SK-N-SH treated with all-trans-retinoic acid at 6 μM for 48 hours (cell line): Measurements from ENCODE around the gene DOCK1.

ENCODE experiments used
- ARNTL ChIP-seq: fragments of 450-650 bp; formaldehyde crosslinking; IDR thresholded peaks from 2 replicates; pipeline ENCODE4 v1.5.0; 2020; ENCODE audit warnings: low read depth, mild to moderate bottlenecking, moderate library complexity, borderline replicate concordance
- CSDC2 ChIP-seq: fragments of 250-450 bp; sonication (Bioruptor Pico); IDR thresholded peaks from 2 replicates; pipeline ENCODE4 v1.5.0; 2020; ENCODE audit warnings: mild to moderate bottlenecking, moderate library complexity
- ISL1 ChIP-seq: fragments of 250-450 bp; sonication (Bioruptor Pico); IDR thresholded peaks from 2 replicates; pipeline ENCODE4 v2.1.2; 2022; ENCODE audit warnings: mild to moderate bottlenecking, moderate library complexity
- ZFP3 ChIP-seq: fragments of 250-450 bp; sonication (Bioruptor Pico); IDR thresholded peaks from 2 replicates; pipeline ENCODE4 v1.5.0; 2020; ENCODE audit warnings: mild to moderate bottlenecking, moderate library complexity
- ZFP30 ChIP-seq: fragments of 450-650 bp; formaldehyde crosslinking; IDR thresholded peaks from 2 replicates; pipeline ENCODE4 v1.5.0; 2022; ENCODE audit warnings: mild to moderate bottlenecking, moderate library complexity
- TF ChIP-seq, protein P1 (sequence below): fragments of 250-450 bp; sonication (Bioruptor Pico); IDR thresholded peaks from 2 replicates; pipeline ENCODE4 v1.8.0; 2020; ENCODE audit warnings: mild to moderate bottlenecking, moderate library complexity, borderline replicate concordance

DNA sequence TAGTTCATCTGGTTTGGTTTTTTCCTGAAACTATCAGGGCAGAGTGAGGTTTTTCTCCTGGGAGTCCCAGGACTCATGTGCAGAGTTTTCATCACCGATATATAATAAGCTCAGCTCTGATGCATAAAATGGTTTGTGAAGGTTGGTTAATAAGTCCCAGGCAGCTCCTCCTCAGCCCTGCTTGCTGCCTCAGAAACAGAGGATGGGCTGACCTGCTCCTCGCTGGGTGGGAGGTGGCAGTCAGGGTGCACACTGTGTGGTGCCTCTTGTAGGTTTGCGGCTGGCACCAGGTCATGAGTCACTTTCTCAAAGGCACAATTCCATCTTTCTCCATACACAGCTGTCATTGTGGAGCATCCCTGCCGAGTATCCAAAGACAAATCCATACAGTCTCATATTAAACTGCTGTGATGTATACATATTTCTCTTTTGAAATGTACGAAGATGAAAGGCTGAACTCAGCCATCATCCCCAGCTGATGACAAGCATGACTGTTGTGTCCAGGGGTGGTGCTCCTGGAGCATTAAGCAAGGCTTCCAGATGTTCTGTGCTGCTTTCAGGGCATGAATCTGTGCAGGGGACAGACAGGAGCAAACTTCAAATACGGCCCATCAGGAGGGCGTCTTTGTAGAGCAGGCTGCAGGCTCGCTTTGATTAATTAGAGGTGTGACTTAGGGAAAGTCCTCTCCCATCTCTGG lies 518.1 kb downstream of the DOCK1 start:
- TF ChIP-seq, protein P1, sequence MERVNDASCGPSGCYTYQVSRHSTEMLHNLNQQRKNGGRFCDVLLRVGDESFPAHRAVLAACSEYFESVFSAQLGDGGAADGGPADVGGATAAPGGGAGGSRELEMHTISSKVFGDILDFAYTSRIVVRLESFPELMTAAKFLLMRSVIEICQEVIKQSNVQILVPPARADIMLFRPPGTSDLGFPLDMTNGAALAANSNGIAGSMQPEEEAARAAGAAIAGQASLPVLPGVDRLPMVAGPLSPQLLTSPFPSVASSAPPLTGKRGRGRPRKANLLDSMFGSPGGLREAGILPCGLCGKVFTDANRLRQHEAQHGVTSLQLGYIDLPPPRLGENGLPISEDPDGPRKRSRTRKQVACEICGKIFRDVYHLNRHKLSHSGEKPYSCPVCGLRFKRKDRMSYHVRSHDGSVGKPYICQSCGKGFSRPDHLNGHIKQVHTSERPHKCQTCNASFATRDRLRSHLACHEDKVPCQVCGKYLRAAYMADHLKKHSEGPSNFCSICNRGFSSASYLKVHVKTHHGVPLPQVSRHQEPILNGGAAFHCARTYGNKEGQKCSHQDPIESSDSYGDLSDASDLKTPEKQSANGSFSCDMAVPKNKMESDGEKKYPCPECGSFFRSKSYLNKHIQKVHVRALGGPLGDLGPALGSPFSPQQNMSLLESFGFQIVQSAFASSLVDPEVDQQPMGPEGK (CRISPR knock-in tag) = no peak
- TF ChIP-seq ARNTL (CRISPR knock-in tag) = no peak
- no peak for TF ChIP-seq ISL1 (CRISPR knock-in tag)
- TF ChIP-seq ZFP3 (CRISPR knock-in tag) = no peak
- no peak for TF ChIP-seq ZFP30 (CRISPR knock-in tag)
- no peak for TF ChIP-seq CSDC2
